HG03175 (cell line): ENCODE results near the gene RGPD6.
"Not testable (repeated sequence)": the region's sequence is repeated elsewhere in the genome, so short reads cannot be mapped to it uniquely, and the experiment has no call there.

Experiments
- ATAC-seq: cut with Tn5 transposase; IDR thresholded peaks from one replicate; pipeline ENCODE4 v1.9.1; 2021; ENCODE audit warnings: mild to moderate bottlenecking, moderate library complexity; ENCODE audit not compliant: unreplicated experiment

The RGPD6 gene

GRCh38 chr2:110576763-110577416, at the start of gene RGPD6:
RGPD6 (minus strand) TSS chr2:110577222; CDS start chr2:110577024, 198 bp downstream.
- ATAC-seq, result peak; percentile 99

GRCh38 chr2:110619326-110619939, 42.4 kb upstream of the RGPD6 start:
- not testable (repeated sequence) for ATAC-seq

GRCh38 chr2:110613927-110614326, 36.9 kb upstream of the RGPD6 start:
- ATAC-seq, result not testable (repeated sequence)

- ATAC-seq, result not testable (repeated sequence)
Observed at GRCh38 chr2:110610613-110611250, 33.7 kb upstream of the RGPD6 start.

- not testable (repeated sequence) for ATAC-seq
Observed at GRCh38 chr2:110609843-110610612, 33.0 kb upstream of the RGPD6 start.

DNA sequence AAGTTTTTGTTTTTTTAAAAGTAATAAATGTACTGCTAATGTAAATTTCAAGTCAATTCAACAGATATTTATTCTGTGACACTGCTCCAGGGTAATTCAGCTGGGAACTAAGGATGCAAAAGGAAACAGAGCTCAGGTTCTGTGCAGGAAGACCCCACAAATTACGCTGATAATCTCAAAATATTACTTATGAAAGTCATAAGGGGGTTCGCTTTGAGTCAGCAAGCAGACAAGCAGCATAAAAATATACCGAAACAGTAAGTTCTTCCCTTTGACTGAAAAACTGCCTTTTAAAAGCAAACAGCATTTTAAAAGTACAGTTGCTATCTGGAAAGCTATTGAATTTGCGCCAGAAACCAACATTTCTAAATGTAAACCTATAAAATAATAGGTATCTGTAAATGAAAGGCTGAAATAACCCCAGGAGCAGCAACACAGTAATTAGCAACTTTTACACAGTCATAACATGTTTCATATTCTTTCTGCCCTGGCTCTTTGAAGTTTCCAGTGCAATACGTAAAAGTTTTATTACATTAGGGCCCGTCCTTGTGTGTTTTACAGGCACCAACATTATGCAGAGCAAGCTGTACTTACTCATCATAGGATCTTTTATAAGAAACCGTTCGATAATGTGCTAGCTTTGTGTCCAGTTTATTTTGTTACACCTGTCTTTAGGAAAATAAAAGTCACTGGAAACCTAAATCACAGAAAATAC, 31.9 kb upstream of the RGPD6 start:
- not testable (repeated sequence) for ATAC-seq

DNA sequence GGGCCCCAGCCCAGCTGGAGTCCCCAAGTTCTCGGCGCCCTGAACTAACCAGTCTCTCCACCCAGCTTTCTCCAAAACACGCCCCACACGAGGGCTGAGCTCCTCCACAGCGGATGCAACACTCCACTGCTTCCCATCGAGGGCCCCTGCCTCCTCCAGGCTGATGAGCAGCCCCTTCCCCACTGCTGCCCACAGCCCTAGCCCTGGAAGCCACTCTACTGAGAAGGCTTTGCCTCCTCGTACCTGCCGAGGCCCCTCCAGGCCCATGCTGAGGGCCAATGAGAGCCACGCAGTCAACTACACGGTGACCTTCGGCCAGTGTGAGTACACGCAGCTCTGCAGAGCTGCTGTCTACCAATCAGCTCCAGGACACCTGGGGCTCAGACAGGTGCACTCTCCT, 28.0 kb upstream of the RGPD6 start:
- ATAC-seq, result not testable (repeated sequence)

DNA sequence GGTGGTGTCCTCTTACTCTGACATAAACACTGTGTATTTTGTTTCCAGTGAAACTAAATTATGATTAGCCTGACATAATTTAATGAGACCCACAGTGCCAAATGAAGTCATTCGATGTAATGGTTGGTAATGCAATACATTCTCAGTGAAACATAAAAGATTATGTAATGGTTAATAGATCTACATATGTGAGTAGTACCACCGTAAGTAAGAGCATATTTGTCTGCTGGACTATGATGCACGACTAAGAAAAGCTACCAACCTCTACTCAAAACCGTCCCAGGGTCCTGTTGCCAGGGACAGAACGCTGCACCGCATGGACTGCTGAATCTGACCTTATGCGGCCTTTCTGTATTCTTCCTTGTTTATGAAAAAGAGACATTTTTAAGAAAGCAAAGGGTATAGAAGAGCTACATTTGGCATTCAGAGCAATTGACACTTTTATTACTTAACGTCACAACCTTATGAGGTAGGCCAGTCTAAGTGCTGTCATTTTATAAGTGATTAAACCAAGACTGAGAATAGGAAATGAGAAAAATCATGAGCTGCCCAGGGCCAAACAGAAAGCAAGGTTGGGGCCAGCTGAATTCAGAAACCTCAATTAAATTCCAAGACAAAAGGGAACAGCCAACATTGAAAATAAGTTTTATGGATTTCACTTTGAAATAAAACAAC, 27.0 kb upstream of the RGPD6 start:
- ATAC-seq, result not testable (repeated sequence)

GRCh38 chr2:110602139-110602538, 25.1 kb upstream of the RGPD6 start:
- ATAC-seq, result not testable (repeated sequence)

DNA sequence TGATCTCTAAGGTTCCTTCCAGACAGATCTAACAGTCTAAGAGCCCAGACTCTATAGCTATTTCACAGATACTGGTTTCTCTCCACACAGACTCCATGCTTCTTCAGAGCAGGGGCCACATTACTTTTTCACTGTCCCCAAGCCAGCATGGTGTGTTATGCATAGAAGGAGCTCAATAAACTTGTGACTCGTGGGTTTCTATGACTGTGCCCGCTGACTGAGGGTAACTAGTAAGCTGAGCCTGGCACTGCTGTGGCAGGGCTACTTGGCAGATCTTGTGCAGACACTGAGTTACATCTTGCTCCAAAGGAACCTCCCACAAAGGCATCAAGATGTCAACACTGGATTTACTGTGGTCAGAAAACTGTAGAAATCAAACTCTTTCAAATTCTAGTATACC, 15.0 kb upstream of the RGPD6 start:
- ATAC-seq, result not testable (repeated sequence)

- not testable (repeated sequence) for ATAC-seq
Observed at GRCh38 chr2:110589677-110590330, 12.8 kb upstream of the RGPD6 start.

- ATAC-seq, result not testable (repeated sequence)
Observed at GRCh38 chr2:110588520-110588919, 11.5 kb upstream of the RGPD6 start.

GRCh38 chr2:110579216-110579965, 2.4 kb upstream of the RGPD6 start:
- not testable (repeated sequence) for ATAC-seq

GRCh38 chr2:110578429-110578828, 1.4 kb upstream of the RGPD6 start:
- ATAC-seq, result peak; percentile 55

DNA sequence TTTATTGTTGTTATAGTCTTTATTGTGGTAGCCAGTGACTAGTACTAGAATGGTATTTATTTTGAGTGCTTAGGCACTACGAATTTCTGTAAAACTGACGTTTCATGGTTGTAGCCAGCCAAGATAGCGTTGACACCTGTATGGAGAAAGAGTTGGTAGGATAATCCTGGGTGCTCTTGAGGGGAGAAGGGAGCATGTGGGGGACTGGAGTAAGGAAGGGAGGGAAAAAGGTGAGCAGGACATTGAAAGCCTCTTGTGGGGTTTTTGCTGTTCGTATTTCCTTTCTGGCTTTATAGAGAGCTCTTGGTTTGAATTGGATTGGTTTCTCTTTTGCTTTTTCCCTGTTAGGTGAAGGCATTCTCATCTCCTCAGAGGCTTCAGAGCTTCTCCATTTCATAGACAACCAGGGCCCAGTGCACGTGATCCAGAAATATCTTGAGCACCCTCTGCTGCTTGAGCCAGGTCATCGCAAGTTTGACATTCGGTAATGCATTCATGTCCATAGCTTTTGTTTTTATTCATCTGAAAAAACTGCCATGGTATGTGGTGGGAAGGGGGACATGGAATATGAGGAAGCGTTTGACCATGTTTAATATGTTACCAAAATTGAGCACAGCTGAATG, 77.2 kb downstream of the RGPD6 start:
- peak; percentile 90 for ATAC-seq

GRCh38 chr2:110496027-110496426, 81.0 kb downstream of the RGPD6 start:
- ATAC-seq, result not testable (repeated sequence)

DNA sequence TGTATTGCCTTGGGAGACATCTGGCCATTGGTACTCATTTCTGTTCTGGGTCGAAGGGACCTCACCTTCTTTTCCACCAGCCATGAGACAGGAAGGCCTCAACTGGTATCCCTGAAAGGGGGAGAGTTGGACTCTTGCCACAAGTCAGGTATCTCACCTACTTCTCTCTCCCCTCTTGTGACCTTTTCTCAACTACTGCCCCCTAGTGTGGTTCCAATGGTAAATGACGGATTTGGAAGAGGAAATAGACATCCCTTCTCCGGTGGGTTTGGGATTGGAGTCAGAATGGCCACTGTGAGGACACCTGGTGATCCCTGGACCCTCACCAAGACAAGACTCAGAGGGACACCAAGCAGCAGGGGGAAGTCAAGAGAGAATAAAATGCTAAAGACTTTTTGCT, 82.5 kb downstream of the RGPD6 start:
- not testable (repeated sequence) for ATAC-seq

- not testable (repeated sequence) for ATAC-seq
Observed at GRCh38 chr2:110488991-110489390, 88.0 kb downstream of the RGPD6 start.
